HEK293 (cell line): ENCODE measurements around the gene SRP19.

Experiments
- CTCF ChIA-PET: fragments of 350-600 bp; formaldehyde crosslinking; extraction: SDS; loops from one replicate; lab custom pipeline; 2021; ENCODE audit warnings: antibody characterized with exemption; lab: Yijun Ruan, JAX
- POLR2A ChIA-PET: fragments of 300-600 bp; formaldehyde crosslinking; extraction: SDS; loops from one replicate; lab custom pipeline; 2020; ENCODE audit warnings: antibody characterized with exemption, inconsistent platforms; lab: Yijun Ruan, JAX
- H3K27ac ChIP-seq: fragments of 200-500 bp; sonication (Bioruptor generic); 2 replicates; pipeline ENCODE4 v1.5.1; 2014; ENCODE audit warnings: low read depth, low read length, control low read depth, inconsistent platforms; ENCODE audit errors: extremely low read depth
- H3K36me3 ChIP-seq, 2 experiments: fragments of 200-500 bp in 1 of 2; sonication (Bioruptor generic) in 1 of 2; 1 replicate in 1 of 2; 2 replicates in 1 of 2; pipeline ENCODE4 v1.5.1; 2014 to 2017; ENCODE audit warnings: inconsistent platforms in 2 of 2, low read length in 2 of 2; ENCODE audit not compliant: control insufficient read depth in 2 of 2, insufficient read depth in 1 of 2
- H3K4me1 ChIP-seq: fragments of 200-500 bp; sonication (Bioruptor generic); 2 replicates; pipeline ENCODE4 v1.5.1; 2014; ENCODE audit warnings: mild to moderate bottlenecking, low read length, inconsistent platforms; ENCODE audit not compliant: control insufficient read depth, insufficient read depth
- H3K4me3 ChIP-seq: 2 replicates; pipeline ENCODE4 v1.5.1; 2011; ENCODE audit warnings: low read depth, mild to moderate bottlenecking, control low read depth, low read length, moderate library complexity
- H3K9me3 ChIP-seq: fragments of 200-500 bp; sonication (Bioruptor generic); 2 replicates; pipeline ENCODE4 v1.5.1; 2014; ENCODE audit warnings: low read depth, low read length, inconsistent platforms; ENCODE audit not compliant: control insufficient read depth, insufficient read depth
- GFI1B ChIP-seq: fragments of 450-650 bp; formaldehyde crosslinking; IDR thresholded peaks from 2 replicates; pipeline ENCODE4 v1.5.1; 2016; ENCODE audit warnings: missing biosample characterization, missing genetic modification characterization
- OSR2 ChIP-seq: fragments of 450-650 bp; formaldehyde crosslinking; IDR thresholded peaks from 2 replicates; pipeline ENCODE4 v1.5.1; 2016; ENCODE audit warnings: missing biosample characterization, missing genetic modification characterization
- OVOL3 ChIP-seq: fragments of 450-650 bp; formaldehyde crosslinking; IDR thresholded peaks from 2 replicates; pipeline ENCODE4 v1.5.1; 2016; ENCODE audit warnings: missing biosample characterization, missing genetic modification characterization
- PRDM1 ChIP-seq: fragments of 450-650 bp; formaldehyde crosslinking; IDR thresholded peaks from 2 replicates; pipeline ENCODE4; 2016; ENCODE audit warnings: missing biosample characterization, missing genetic modification characterization
- RBAK ChIP-seq: fragments of 450-650 bp; formaldehyde crosslinking; IDR thresholded peaks from 2 replicates; pipeline ENCODE4 v1.5.1; 2016; ENCODE audit warnings: missing biosample characterization, missing genetic modification characterization
- SCRT1 ChIP-seq: fragments of 450-650 bp; formaldehyde crosslinking; IDR thresholded peaks from 2 replicates; pipeline ENCODE4 v1.5.1; 2016; ENCODE audit warnings: missing biosample characterization, missing genetic modification characterization, borderline replicate concordance
- SP7 ChIP-seq: fragments of 450-650 bp; formaldehyde crosslinking; IDR thresholded peaks from 2 replicates; pipeline ENCODE4 v1.5.1; 2016; ENCODE audit warnings: missing biosample characterization, missing genetic modification characterization
- TCF7L2 ChIP-seq: IDR thresholded peaks from 2 replicates; pipeline ENCODE4 v1.6.1; 2011; ENCODE audit warnings: low read depth, mild to moderate bottlenecking, inconsistent platforms, low read length, moderate library complexity, borderline replicate concordance
- ZBTB21 ChIP-seq: fragments of 450-650 bp; formaldehyde crosslinking; IDR thresholded peaks from 2 replicates; pipeline ENCODE4 v1.5.1; 2017; ENCODE audit warnings: missing biosample characterization, missing genetic modification characterization
- ZNF175 ChIP-seq: fragments of 450-650 bp; formaldehyde crosslinking; IDR thresholded peaks from 2 replicates; pipeline ENCODE4 v1.5.1; 2016; ENCODE audit warnings: missing biosample characterization, missing genetic modification characterization
- ZNF2 ChIP-seq: fragments of 450-650 bp; formaldehyde crosslinking; IDR thresholded peaks from 2 replicates; pipeline ENCODE4 v1.5.1; 2016; ENCODE audit warnings: missing biosample characterization, missing genetic modification characterization
- ZNF302 ChIP-seq: fragments of 450-650 bp; formaldehyde crosslinking; IDR thresholded peaks from 2 replicates; pipeline ENCODE4 v1.5.1; 2016; ENCODE audit warnings: missing biosample characterization, missing genetic modification characterization, low read depth
- ZNF350 ChIP-seq: fragments of 450-650 bp; formaldehyde crosslinking; IDR thresholded peaks from 2 replicates; pipeline ENCODE4 v1.5.0; 2017; ENCODE audit warnings: missing biosample characterization, mild to moderate bottlenecking, missing genetic modification characterization
- ZNF362 ChIP-seq: fragments of 450-650 bp; formaldehyde crosslinking; IDR thresholded peaks from 2 replicates; pipeline ENCODE4 v1.5.1; 2016; ENCODE audit warnings: missing biosample characterization, missing genetic modification characterization
- ZNF366 ChIP-seq: fragments of 450-650 bp; formaldehyde crosslinking; conservative IDR thresholded peaks from 2 replicates; pipeline ENCODE4 v1.5.1; 2016; ENCODE audit warnings: missing biosample characterization, missing genetic modification characterization
- ZNF416 ChIP-seq: fragments of 450-650 bp; formaldehyde crosslinking; IDR thresholded peaks from 2 replicates; pipeline ENCODE4 v1.5.1; 2016; ENCODE audit warnings: missing biosample characterization, missing genetic modification characterization
- ZNF558 ChIP-seq: fragments of 450-650 bp; formaldehyde crosslinking; IDR thresholded peaks from 2 replicates; pipeline ENCODE4 v1.5.1; 2016; ENCODE audit warnings: missing biosample characterization, missing genetic modification characterization
- ZNF571 ChIP-seq: fragments of 450-650 bp; formaldehyde crosslinking; IDR thresholded peaks from 2 replicates; pipeline ENCODE4 v1.5.0; 2017; ENCODE audit warnings: missing biosample characterization, missing genetic modification characterization
- ZNF654 ChIP-seq: fragments of 450-650 bp; formaldehyde crosslinking; IDR thresholded peaks from 2 replicates; pipeline ENCODE4 v1.5.1; 2016; ENCODE audit warnings: low read depth, missing biosample characterization, missing genetic modification characterization
- ZNF677 ChIP-seq: fragments of 450-650 bp; IDR thresholded peaks from 2 replicates; pipeline ENCODE4 v1.5.0; 2018; ENCODE audit warnings: missing biosample characterization, mild to moderate bottlenecking, missing genetic modification characterization, moderate library complexity
- ZNF692 ChIP-seq: fragments of 450-650 bp; formaldehyde crosslinking; IDR thresholded peaks from 2 replicates; pipeline ENCODE4 v1.5.1; 2016; ENCODE audit warnings: missing biosample characterization, missing genetic modification characterization
- ZNF707 ChIP-seq: fragments of 450-650 bp; formaldehyde crosslinking; IDR thresholded peaks from 2 replicates; pipeline ENCODE4 v1.5.1; 2016; ENCODE audit warnings: missing biosample characterization, missing genetic modification characterization
- ZNF768 ChIP-seq: fragments of 450-650 bp; formaldehyde crosslinking; IDR thresholded peaks from 2 replicates; pipeline ENCODE4 v1.5.1; 2018; ENCODE audit warnings: missing biosample characterization, mild to moderate bottlenecking, missing genetic modification characterization
- ZNF776 ChIP-seq: fragments of 450-650 bp; formaldehyde crosslinking; IDR thresholded peaks from 2 replicates; pipeline ENCODE4 v1.5.0; 2017; ENCODE audit warnings: missing biosample characterization, missing genetic modification characterization, borderline replicate concordance
- ZNF785 ChIP-seq: fragments of 450-650 bp; formaldehyde crosslinking; IDR thresholded peaks from 2 replicates; pipeline ENCODE4 v1.5.1; 2016; ENCODE audit warnings: missing biosample characterization, missing genetic modification characterization
- ZSCAN16 ChIP-seq: fragments of 450-650 bp; formaldehyde crosslinking; IDR thresholded peaks from 2 replicates; pipeline ENCODE4 v1.5.1; 2016; ENCODE audit warnings: missing biosample characterization, missing genetic modification characterization
- ZSCAN18 ChIP-seq: fragments of 450-650 bp; formaldehyde crosslinking; IDR thresholded peaks from 2 replicates; pipeline ENCODE4 v1.5.1; 2016; ENCODE audit warnings: missing biosample characterization, missing genetic modification characterization
- TF ChIP-seq, protein P1 (sequence below): fragments of 450-650 bp; formaldehyde crosslinking; IDR thresholded peaks from 2 replicates; pipeline ENCODE4 v1.5.1; 2017; ENCODE audit warnings: missing biosample characterization, missing genetic modification characterization
- TF ChIP-seq, protein P2 (sequence below): fragments of 450-650 bp; formaldehyde crosslinking; IDR thresholded peaks from 2 replicates; pipeline ENCODE4 v1.5.1; 2016; ENCODE audit warnings: missing biosample characterization, missing genetic modification characterization
- TF ChIP-seq, protein P3 (sequence below): fragments of 450-650 bp; formaldehyde crosslinking; IDR thresholded peaks from 2 replicates; pipeline ENCODE4 v1.5.1; 2016; ENCODE audit warnings: missing biosample characterization, missing genetic modification characterization

SRP19 gene

DNA sequence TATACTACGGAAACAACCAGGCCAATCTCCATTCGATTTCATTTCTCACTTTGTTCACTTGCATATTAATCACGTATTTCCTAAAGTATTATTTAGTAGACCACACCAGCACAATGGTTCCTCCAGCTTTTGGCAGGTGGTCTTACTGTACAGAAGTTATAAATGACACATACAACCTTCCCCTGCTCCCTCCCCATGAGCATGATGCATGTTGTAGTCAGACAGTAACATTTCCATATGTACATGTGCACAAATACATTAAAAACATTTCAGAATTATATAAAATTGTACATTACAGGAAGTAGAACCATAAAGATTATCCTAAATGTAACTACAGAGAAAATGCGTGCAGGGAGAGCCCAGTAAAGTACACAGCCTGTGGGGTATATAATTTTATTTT lies 17.0 kb downstream of the SRP19 start (continued):
- no peak for TF ChIP-seq ZBTB21
- TF ChIP-seq RBAK (tag by site-specific recombination) = no peak
- TF ChIP-seq ZSCAN18 (tag by site-specific recombination) = no peak
- no peak for TF ChIP-seq ZNF350

DNA sequence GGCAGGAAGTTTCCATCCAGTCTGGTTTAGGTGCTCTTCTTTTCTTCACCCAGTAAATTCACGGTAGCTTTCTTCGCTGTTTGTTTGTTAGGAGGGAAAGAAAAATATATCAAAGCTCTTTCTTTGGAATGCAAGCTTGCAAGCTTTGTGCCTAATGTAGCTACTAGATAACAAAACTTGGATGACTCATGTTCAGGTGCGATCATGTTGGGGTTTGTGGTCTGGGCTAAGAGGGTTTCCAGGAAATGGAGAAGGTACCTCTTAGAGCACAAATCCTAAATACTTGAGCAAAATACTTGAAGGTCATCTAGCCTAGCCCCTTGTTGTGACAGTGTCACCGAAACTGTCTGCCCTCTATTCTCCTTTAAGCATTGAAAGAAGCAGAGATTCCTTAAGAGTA lies 17.7 kb downstream of the SRP19 start:
- H3K27ac ChIP-seq = no peak overlapping the region
- H3K4me3 ChIP-seq = no peak overlapping the region
- CTCF ChIA-PET = interaction anchor here (0.6 kb wide), 1 partner anchor 42 kb away, joined by 3 read pairs; no protein-coding TSS in a partner anchor
- no peaks in the 10 kb centered on the region for H3K9me3 ChIP-seq
- POLR2A ChIA-PET = interaction anchor here (0.7 to 1.3 kb wide), 5 partner anchors 9 to 43 kb away, joined by 3 to 4 read pairs (median 3); partner anchors contain the start of genes REEP5 and SRP19
- H3K36me3 ChIP-seq = peaks cover 38 to 77% of the 10 kb centered on the region in 2 experiments
- peaks cover 4% of the 10 kb centered on the region for H3K4me1 ChIP-seq
- TF ChIP-seq ZNF571 (tag by site-specific recombination) (no peak), ZSCAN16 (tag by site-specific recombination) (no peak), ZNF2 (tag by site-specific recombination) (no peak), OVOL3 (tag by site-specific recombination) (no peak), ZNF768 (tag by site-specific recombination) (no peak), ZNF692 (tag by site-specific recombination) (no peak), ZNF558 (no peak), SCRT1 (tag by site-specific recombination) (no peak), SP7 (0 out of 2 replicates have a peak, but pooled peaks have one; percentile 19), ZNF416 (no peak), ZNF776 (tag by site-specific recombination) (no peak), ZNF707 (tag by site-specific recombination) (no peak), ZNF654 (tag by site-specific recombination) (no peak), ZNF677 (tag by site-specific recombination) (peak; percentile 56; the same call in 1 of the 2 replicates), ZNF175 (tag by site-specific recombination) (no peak), GFI1B (tag by site-specific recombination) (no peak), TCF7L2 (no peak), ZNF302 (tag by site-specific recombination) (no peak), PRDM1 (peak; percentile 80), ZNF366 (tag by site-specific recombination) (peak; percentile 65), ZNF785 (tag by site-specific recombination) (no peak), OSR2 (tag by site-specific recombination) (peak; percentile 79), ZNF362 (tag by site-specific recombination) (no peak)
- TF ChIP-seq, protein P1, sequence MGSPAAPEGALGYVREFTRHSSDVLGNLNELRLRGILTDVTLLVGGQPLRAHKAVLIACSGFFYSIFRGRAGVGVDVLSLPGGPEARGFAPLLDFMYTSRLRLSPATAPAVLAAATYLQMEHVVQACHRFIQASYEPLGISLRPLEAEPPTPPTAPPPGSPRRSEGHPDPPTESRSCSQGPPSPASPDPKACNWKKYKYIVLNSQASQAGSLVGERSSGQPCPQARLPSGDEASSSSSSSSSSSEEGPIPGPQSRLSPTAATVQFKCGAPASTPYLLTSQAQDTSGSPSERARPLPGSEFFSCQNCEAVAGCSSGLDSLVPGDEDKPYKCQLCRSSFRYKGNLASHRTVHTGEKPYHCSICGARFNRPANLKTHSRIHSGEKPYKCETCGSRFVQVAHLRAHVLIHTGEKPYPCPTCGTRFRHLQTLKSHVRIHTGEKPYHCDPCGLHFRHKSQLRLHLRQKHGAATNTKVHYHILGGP (tag by site-specific recombination) = peak; percentile 53; the same call in 1 of the 2 replicates
- TF ChIP-seq, protein P2, sequence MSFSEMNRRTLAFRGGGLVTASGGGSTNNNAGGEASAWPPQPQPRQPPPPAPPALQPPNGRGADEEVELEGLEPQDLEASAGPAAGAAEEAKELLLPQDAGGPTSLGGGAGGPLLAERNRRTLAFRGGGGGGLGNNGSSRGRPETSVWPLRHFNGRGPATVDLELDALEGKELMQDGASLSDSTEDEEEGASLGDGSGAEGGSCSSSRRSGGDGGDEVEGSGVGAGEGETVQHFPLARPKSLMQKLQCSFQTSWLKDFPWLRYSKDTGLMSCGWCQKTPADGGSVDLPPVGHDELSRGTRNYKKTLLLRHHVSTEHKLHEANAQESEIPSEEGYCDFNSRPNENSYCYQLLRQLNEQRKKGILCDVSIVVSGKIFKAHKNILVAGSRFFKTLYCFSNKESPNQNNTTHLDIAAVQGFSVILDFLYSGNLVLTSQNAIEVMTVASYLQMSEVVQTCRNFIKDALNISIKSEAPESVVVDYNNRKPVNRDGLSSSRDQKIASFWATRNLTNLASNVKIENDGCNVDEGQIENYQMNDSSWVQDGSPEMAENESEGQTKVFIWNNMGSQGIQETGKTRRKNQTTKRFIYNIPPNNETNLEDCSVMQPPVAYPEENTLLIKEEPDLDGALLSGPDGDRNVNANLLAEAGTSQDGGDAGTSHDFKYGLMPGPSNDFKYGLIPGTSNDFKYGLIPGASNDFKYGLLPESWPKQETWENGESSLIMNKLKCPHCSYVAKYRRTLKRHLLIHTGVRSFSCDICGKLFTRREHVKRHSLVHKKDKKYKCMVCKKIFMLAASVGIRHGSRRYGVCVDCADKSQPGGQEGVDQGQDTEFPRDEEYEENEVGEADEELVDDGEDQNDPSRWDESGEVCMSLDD = no peak
- TF ChIP-seq, protein P3, sequence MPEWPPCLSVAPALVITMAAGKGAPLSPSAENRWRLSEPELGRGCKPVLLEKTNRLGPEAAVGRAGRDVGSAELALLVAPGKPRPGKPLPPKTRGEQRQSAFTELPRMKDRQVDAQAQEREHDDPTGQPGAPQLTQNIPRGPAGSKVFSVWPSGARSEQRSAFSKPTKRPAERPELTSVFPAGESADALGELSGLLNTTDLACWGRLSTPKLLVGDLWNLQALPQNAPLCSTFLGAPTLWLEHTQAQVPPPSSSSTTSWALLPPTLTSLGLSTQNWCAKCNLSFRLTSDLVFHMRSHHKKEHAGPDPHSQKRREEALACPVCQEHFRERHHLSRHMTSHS (tag by site-specific recombination) = no peak
